GM12873 (cell line): ENCODE measurements around the gene AKNA.

Source experiments
- TF ChIP-seq, protein P1 (sequence below): IDR thresholded peaks from 2 replicates; pipeline ENCODE4 v1.5.1; 2012; ENCODE audit warnings: low read depth, mild to moderate bottlenecking, moderate library complexity, low read length, control low read depth; ENCODE audit not compliant: insufficient read depth; ENCODE audit errors: missing control alignments

AKNA gene

GRCh38 chr9:114308361-114308950, 79.3 kb downstream of the AKNA start:
- TF ChIP-seq, protein P1, sequence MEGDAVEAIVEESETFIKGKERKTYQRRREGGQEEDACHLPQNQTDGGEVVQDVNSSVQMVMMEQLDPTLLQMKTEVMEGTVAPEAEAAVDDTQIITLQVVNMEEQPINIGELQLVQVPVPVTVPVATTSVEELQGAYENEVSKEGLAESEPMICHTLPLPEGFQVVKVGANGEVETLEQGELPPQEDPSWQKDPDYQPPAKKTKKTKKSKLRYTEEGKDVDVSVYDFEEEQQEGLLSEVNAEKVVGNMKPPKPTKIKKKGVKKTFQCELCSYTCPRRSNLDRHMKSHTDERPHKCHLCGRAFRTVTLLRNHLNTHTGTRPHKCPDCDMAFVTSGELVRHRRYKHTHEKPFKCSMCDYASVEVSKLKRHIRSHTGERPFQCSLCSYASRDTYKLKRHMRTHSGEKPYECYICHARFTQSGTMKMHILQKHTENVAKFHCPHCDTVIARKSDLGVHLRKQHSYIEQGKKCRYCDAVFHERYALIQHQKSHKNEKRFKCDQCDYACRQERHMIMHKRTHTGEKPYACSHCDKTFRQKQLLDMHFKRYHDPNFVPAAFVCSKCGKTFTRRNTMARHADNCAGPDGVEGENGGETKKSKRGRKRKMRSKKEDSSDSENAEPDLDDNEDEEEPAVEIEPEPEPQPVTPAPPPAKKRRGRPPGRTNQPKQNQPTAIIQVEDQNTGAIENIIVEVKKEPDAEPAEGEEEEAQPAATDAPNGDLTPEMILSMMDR = no peak

GRCh38 chr9:114307899-114308267, 79.9 kb downstream of the AKNA start:
- TF ChIP-seq, protein P1 = no peak

GRCh38 chr9:114304416-114305188, 83.2 kb downstream of the AKNA start:
- TF ChIP-seq, protein P1 = no peak

DNA sequence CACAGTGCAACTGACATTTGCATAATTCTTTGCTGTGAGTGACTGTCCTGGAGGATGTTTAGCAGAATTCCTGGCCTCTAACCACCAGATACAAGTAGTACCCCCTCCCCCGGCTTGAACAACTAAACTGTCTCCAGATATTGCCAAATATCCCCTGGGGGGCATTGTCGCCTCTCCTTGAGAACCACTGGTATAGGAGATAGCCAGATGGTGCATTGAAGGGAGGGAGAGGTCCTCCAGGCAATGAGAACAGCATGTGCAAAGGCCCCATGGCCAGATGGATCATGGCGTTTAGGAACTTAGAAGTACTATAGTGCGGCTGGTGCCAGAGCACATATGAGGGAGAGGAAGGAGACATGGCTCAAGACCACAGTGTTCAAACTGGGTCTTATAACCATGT, 83.8 kb downstream of the AKNA start:
- TF ChIP-seq, protein P1 = no peak

- TF ChIP-seq, protein P1 = no peak
Observed at GRCh38 chr9:114303571-114303970, 84.2 kb downstream of the AKNA start.

DNA sequence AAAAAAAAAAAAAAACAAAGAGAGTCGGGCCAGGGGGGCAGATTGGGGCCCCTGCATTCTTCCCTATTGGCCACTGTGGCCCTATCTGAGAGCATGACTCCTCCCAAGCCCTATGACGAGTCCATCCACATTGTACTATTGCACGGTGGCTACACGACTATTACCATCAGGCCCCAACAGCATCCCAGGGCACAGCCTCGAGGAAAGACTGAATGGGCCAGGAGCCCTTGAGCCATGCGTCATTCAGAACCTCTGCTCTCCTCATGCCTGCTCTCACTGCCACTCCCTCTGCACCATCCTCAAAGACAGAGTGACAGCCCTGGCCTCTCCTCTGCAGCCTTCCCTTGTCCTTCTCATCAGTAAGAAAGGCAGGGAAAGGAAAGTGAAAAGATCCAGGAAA, 85.1 kb downstream of the AKNA start:
- TF ChIP-seq, protein P1 = no peak

DNA sequence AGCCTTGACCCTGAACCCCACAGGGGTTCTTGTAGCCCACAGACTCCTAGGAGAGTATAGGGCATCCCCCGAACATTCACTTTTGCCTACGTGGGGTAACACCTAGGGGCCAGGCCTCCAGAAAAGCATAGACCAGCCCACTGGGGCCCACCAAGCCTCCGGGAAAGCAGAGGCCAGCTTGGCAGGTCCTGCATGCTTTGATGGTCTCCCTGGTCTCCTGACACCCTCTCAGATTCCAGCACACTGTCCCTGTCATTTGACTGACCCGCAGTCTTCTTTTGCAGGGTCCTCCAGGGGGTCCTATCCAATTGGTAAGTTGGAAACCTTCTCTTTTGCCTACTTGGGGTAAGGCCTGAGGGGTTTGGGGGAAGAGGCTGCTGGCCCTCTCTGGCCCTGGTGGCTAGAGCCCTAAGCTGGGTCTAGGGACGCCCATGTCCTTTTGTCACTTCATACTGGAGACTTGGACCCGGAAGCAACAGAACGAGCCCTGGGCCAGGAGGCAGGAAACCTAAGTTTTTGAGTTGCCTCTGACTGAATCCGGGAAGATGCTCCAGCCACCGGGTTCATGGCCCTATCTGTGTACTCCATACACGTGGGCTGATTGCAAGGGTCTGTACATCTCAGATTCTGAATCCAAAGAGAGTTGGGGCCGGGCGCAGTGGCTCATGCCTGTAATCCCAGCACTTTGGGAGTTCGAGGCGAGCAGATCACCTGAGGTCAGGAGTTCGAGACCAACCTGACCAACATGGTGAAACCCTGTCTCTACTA, 85.8 kb downstream of the AKNA start:
- TF ChIP-seq, protein P1 = no peak
